ENCODE measurements around the gene TPT1.

DNA sequence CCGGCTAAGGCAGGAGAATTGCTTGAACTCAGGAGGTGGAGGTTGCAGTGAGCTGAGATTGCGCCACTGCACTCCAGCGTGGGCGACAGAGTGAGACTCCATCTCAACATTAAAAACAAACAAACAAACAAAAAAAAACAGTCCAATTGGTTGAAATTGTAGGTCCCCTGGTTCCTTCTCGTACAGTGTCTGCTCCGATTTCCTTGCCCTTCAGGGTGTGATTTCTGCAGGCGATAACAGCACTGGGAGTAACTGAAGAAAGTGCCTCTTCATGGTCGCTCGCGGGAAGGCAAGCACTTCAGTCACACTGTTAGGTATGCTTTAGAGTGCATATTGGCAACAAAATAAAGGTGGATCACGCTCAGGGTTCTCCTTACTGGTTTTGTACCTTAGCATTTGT lies 39.7 kb downstream of the TPT1 start:
- TF ChIP-seq, protein P1, sequence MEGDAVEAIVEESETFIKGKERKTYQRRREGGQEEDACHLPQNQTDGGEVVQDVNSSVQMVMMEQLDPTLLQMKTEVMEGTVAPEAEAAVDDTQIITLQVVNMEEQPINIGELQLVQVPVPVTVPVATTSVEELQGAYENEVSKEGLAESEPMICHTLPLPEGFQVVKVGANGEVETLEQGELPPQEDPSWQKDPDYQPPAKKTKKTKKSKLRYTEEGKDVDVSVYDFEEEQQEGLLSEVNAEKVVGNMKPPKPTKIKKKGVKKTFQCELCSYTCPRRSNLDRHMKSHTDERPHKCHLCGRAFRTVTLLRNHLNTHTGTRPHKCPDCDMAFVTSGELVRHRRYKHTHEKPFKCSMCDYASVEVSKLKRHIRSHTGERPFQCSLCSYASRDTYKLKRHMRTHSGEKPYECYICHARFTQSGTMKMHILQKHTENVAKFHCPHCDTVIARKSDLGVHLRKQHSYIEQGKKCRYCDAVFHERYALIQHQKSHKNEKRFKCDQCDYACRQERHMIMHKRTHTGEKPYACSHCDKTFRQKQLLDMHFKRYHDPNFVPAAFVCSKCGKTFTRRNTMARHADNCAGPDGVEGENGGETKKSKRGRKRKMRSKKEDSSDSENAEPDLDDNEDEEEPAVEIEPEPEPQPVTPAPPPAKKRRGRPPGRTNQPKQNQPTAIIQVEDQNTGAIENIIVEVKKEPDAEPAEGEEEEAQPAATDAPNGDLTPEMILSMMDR (IDR thresholded peaks at IDR 0.05; ENCODE audit: low read depth, low read length, poor library complexity, severe bottlenecking), result no peak
- TF ChIP-seq EZH2phosphoT487 (IDR thresholded peaks at IDR 0.05; ENCODE audit: borderline replicate concordance, low read length), result no peak

Measured in DOHH2 (cell line).